ENCODE results near the gene CEACAM7.
"Not testable (repeated sequence)": the region's sequence is repeated elsewhere in the genome, so short reads cannot be mapped to it uniquely, and the experiment has no call there.

The CEACAM7 gene

GRCh38 chr19:41688098-41688497, at the start of gene CEACAM7:
Gene CEACAM7, minus strand, starts transcription at chr19:41688270. Its CDS starts 105 bp downstream, at chr19:41688165.
- DNase-seq, result no peak

- DNase-seq, result no peak
Measured at GRCh38 chr19:41735071-41735600, 47.1 kb upstream of the CEACAM7 start.

- no peak for DNase-seq
Measured at GRCh38 chr19:41734585-41734984, 46.5 kb upstream of the CEACAM7 start.

GRCh38 chr19:41734156-41734555, 46.1 kb upstream of the CEACAM7 start:
- no peak for DNase-seq

- DNase-seq, result no peak
Measured at GRCh38 chr19:41726493-41726892, 38.4 kb upstream of the CEACAM7 start.

- DNase-seq, result no peak
Measured at GRCh38 chr19:41720103-41720502, 32.0 kb upstream of the CEACAM7 start.

GRCh38 chr19:41718761-41719160, 30.7 kb upstream of the CEACAM7 start:
- no peak for DNase-seq

GRCh38 chr19:41714598-41714997, 26.5 kb upstream of the CEACAM7 start:
- DNase-seq, result no peak

GRCh38 chr19:41711376-41712261, 23.5 kb upstream of the CEACAM7 start:
- DNase-seq, result no peak

- no peak for DNase-seq
Measured at GRCh38 chr19:41709951-41710645, 22.0 kb upstream of the CEACAM7 start.

- DNase-seq, result not testable (repeated sequence)
Measured at GRCh38 chr19:41709516-41709915, 21.4 kb upstream of the CEACAM7 start.

- DNase-seq, result no peak
Measured at GRCh38 chr19:41708481-41708880, 20.4 kb upstream of the CEACAM7 start, which contains the start of gene CEACAM5. Gene CEACAM5, plus strand, starts transcription at chr19:41708626. Its CDS starts 106 bp downstream, at chr19:41708732.

GRCh38 chr19:41707871-41708371, 19.9 kb upstream of the CEACAM7 start:
- DNase-seq, result no peak

GRCh38 chr19:41707502-41707812, 19.4 kb upstream of the CEACAM7 start:
- peak; percentile 18 for DNase-seq

GRCh38 chr19:41706741-41707501, 18.9 kb upstream of the CEACAM7 start:
- peak; percentile 84 for DNase-seq

GRCh38 chr19:41705393-41706174, 17.5 kb upstream of the CEACAM7 start:
- DNase-seq, result no peak

- DNase-seq, result no peak
Measured at GRCh38 chr19:41703602-41704293, 15.7 kb upstream of the CEACAM7 start.

- DNase-seq, result no peak
Measured at GRCh38 chr19:41702171-41702651, 14.1 kb upstream of the CEACAM7 start.

- peak; percentile 19 for DNase-seq
Measured at GRCh38 chr19:41701401-41702075, 13.5 kb upstream of the CEACAM7 start.

GRCh38 chr19:41700381-41701195, 12.5 kb upstream of the CEACAM7 start:
- no peak for DNase-seq

All from NCI-H82 (cell line).